ENCODE measurements around the gene GEN1. TPM values are rescaled to one million over a fixed set of nuclear protein-coding genes. Genes with fewer than 3 reads are reported as not detected.

The GEN1 gene
- total and polyA plus RNA-seq, 2 of the 13 experiments (the other 11 are each of a cell fraction or from before 2014, with no cell fraction given) = 9.9 to 27.1 TPM

DNA sequence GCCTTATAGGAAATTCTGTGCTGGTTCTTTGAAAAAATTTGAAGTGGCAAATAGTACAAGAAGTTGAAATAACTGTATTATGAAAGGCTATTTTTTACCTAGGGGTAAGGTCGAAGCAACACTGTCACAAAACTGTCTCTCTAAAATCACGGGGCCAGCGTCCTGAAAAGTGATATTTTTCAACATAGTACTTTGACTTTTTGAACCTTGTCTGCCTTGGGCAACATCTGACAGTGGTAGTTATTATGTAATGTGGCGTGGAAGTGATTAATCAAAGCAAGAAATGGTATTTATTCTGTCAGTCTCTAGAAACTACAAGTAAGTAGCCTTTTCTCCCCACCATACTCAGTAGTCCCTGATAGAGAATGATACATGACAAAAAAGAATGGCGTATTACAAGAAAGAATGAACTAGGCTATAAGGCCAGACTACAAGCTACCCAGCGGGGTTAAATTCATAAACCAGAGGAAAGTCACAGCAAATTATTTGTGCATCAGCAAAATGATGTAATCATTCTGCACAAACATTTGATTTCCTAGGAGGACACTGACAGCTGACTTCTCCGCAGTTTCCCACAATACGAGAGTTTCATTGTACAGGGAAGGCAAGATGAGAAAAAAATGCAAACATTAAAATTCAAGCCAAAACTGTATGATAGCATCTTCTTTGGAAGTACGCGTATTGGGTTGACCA, 9.8 kb downstream of the GEN1 start (continued):
- TF ChIP-seq HNF4G (IDR thresholded peaks at IDR 0.05; ENCODE audit: borderline replicate concordance, low read depth, low read length) (peak; percentile 39; the same call in 1 of the 2 replicates), HNF4G (CRISPR knock-in tag; IDR thresholded peaks at IDR 0.05; ENCODE audit: borderline replicate concordance, low read depth) (no peak), JARID2 (CRISPR knock-in tag; IDR thresholded peaks at IDR 0.05; ENCODE audit: insufficient replicate concordance) (no peak), ZBTB37 (CRISPR knock-in tag; IDR thresholded peaks at IDR 0.05) (no peak), GATA4 (IDR thresholded peaks at IDR 0.05; ENCODE audit: borderline replicate concordance, low read depth) (no peak), ZFP41 (CRISPR knock-in tag; IDR thresholded peaks at IDR 0.05; ENCODE audit: borderline replicate concordance) (no peak), ZBTB3 (CRISPR knock-in tag; IDR thresholded peaks at IDR 0.05; ENCODE audit: borderline replicate concordance, low read depth) (no peak), RAD21 (CRISPR knock-in tag; IDR thresholded peaks at IDR 0.05) (no peak), NFKB2 (CRISPR knock-in tag; IDR thresholded peaks at IDR 0.05; ENCODE audit: borderline replicate concordance) (no peak), ZNF274 (CRISPR knock-in tag; IDR thresholded peaks at IDR 0.05) (no peak), ZNF513 (CRISPR knock-in tag; conservative IDR thresholded peaks at IDR 0.05) (no peak), FOXO1 (CRISPR knock-in tag; IDR thresholded peaks at IDR 0.05) (no peak), JUN (CRISPR knock-in tag; IDR thresholded peaks at IDR 0.05) (no peak), CEBPB (IDR thresholded peaks at IDR 0.05; ENCODE audit: borderline replicate concordance, low read depth, low read length) (0 out of 2 replicates have a peak, but pooled peaks have one; percentile 0), ZSCAN25 (CRISPR knock-in tag; IDR thresholded peaks at IDR 0.05) (no peak)
- TF ChIP-seq, protein P1, sequence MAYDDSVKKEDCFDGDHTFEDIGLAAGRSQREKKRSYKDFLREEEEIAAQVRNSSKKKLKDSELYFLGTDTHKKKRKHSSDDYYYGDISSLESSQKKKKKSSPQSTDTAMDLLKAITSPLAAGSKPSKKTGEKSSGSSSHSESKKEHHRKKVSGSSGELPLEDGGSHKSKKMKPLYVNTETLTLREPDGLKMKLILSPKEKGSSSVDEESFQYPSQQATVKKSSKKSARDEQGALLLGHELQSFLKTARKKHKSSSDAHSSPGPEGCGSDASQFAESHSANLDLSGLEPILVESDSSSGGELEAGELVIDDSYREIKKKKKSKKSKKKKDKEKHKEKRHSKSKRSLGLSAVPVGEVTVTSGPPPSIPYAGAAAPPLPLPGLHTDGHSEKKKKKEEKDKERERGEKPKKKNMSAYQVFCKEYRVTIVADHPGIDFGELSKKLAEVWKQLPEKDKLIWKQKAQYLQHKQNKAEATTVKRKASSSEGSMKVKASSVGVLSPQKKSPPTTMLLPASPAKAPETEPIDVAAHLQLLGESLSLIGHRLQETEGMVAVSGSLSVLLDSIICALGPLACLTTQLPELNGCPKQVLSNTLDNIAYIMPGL (CRISPR knock-in tag; IDR thresholded peaks at IDR 0.05; ENCODE audit: borderline replicate concordance in 1 of 2, low read depth in 1 of 2) = no peak
- TF ChIP-seq, protein P2, sequence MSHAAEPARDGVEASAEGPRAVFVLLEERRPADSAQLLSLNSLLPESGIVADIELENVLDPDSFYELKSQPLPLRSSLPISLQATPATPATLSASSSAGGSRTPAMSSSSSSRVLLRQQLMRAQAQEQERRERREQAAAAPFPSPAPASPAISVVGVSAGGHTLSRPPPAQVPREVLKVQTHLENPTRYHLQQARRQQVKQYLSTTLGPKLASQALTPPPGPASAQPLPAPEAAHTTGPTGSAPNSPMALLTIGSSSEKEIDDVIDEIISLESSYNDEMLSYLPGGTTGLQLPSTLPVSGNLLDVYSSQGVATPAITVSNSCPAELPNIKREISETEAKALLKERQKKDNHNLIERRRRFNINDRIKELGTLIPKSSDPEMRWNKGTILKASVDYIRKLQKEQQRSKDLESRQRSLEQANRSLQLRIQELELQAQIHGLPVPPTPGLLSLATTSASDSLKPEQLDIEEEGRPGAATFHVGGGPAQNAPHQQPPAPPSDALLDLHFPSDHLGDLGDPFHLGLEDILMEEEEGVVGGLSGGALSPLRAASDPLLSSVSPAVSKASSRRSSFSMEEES (CRISPR knock-in tag; IDR thresholded peaks at IDR 0.05) = no peak

Data from HepG2 (cell line).